ENCODE data around the gene LMNA.
"Not testable (repeated sequence)": the region's sequence is repeated elsewhere in the genome, so short reads cannot be mapped to it uniquely, and the experiment has no call there.

LMNA gene

GRCh38 chr1:156111355-156111962 lies 3.1 kb upstream of the LMNA start:
- Histone ChIP-seq H3K9ac (no peak overlapping the region), H3K36me3 (no peaks in the 10 kb centered on the region), H3K27ac (no peak overlapping the region), H3K9me3 (no peaks in the 10 kb centered on the region), H3K27me3 (peaks cover 50% of the 10 kb centered on the region), H3K4me1 (peaks cover 19% of the 10 kb centered on the region), H4K20me1 (peaks cover 42% of the 10 kb centered on the region), H3K4me3 (no peak overlapping the region), H3K4me2 (no peak overlapping the region)
- no peak for TF ChIP-seq Cebpa-rat (IDR thresholded peaks at IDR 0.05)

DNA sequence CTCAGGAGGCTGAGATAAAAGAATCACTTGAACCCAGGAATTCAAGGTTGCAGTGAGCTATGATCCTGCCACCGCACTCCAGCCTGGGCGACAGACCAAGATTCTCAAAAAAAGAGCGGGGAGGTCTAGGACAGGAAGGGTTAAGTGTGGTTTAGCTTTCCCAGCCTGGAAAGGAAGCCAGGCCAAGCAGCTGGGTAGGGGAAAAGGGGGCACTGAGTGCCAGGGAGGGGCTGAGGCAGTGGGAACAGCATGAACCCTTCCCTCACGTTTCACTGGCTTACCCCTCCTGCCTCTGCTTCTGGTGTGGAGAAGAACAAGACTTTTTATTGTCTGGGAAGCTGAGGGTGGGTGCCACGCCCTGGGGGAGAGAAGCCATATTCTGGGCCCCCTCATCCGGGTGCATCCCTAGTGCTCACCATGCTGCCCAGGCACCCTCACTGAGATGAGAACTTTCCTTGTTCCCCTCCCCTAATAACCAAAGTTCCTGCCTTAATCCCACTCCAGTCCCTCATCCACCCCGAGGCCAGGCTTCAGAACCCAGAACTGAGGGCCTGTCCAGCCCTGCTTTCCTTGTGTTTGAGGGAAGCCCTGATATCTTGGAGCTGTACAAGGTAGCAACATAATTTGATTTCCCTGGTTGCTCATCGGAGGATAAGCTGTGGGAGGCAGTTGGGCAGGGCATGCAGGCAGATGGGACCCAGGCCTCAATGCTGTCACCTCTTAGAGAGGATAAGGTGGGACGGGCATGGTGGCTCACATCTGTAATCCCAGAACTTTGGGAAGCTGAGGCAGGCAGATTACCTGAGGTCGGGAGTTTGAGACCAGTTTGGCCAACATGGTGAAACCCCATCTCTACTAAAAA lies 2.0 kb upstream of the LMNA start:
- peaks cover 13% of the 10 kb centered on the region for H3K4me1 ChIP-seq
- no peak for TF ChIP-seq Cebpa-rat (IDR thresholded peaks at IDR 0.05)
- no peaks in the 10 kb centered on the region for H3K36me3 ChIP-seq
- H3K27ac ChIP-seq: no peak overlapping the region
- H4K20me1 ChIP-seq: peaks cover 42% of the 10 kb centered on the region
- no peaks in the 10 kb centered on the region for H3K9me3 ChIP-seq
- no peak overlapping the region for H3K4me3 ChIP-seq
- H3K4me2 ChIP-seq: no peak overlapping the region
- peaks cover 60% of the 10 kb centered on the region for H3K27me3 ChIP-seq
- H3K9ac ChIP-seq: no peak overlapping the region

DNA sequence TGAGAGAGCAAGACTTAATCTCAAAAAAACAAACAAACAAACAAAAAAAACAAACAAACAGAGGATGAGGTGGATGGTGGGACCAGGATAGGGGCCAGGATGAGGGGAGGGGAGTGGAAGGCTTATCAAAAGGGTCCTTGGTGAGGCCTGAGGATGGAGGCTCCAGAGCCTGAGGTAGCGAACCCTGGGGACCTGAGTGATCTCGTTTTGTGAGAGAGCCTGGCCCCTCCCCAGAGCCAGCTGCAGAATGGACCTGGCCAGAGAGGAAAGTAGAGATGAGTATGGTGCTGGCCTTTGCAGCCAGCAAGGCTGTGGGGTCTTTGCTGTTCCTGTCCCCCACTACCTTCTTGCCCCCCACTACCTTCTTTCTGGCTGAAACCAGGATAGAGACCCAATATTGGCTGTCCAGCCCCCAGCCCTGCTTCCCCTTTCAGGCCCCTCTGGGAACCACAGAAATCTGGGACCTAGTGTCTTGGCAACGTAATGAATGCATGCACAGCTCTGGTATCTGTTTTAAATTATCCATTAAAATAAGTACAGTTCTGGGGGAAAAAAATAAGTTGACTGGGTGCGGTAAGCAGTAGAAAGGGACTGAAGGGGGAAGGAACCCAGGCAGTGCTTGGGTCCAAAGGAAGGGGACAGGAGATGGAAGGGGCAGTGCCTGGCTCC lies 1.1 kb upstream of the LMNA start:
- H3K4me2 ChIP-seq: no peak overlapping the region
- H3K4me3 ChIP-seq: no peak overlapping the region
- peaks cover 42% of the 10 kb centered on the region for H4K20me1 ChIP-seq
- peaks cover 13% of the 10 kb centered on the region for H3K4me1 ChIP-seq
- H3K27ac ChIP-seq: no peak overlapping the region
- TF ChIP-seq Cebpa-rat (IDR thresholded peaks at IDR 0.05): no peak
- H3K9me3 ChIP-seq: no peaks in the 10 kb centered on the region
- H3K36me3 ChIP-seq: no peaks in the 10 kb centered on the region
- peaks cover 60% of the 10 kb centered on the region for H3K27me3 ChIP-seq
- no peak overlapping the region for H3K9ac ChIP-seq

- Histone ChIP-seq H3K4me3 (no peak overlapping the region), H3K27ac (no peak overlapping the region), H3K9ac (no peak overlapping the region), H3K4me1 (peaks cover 18% of the 10 kb centered on the region), H3K36me3 (no peaks in the 10 kb centered on the region), H4K20me1 (peaks cover 38% of the 10 kb centered on the region), H3K9me3 (no peaks in the 10 kb centered on the region), H3K27me3 (peaks cover 60% of the 10 kb centered on the region), H3K4me2 (no peak overlapping the region; the same call in 1 of the 2 replicates)
- no peak for TF ChIP-seq Cebpa-rat (IDR thresholded peaks at IDR 0.05)
Observed at GRCh38 chr1:156114919-156115513, 505 bp downstream of the LMNA start.

- Histone ChIP-seq H3K36me3 (no peaks in the 10 kb centered on the region), H3K4me3 (no peak overlapping the region), H3K27me3 (peaks cover 60% of the 10 kb centered on the region), H3K27ac (no peak overlapping the region), H3K9me3 (no peaks in the 10 kb centered on the region), H3K4me1 (peaks cover 25% of the 10 kb centered on the region), H4K20me1 (peaks cover 38% of the 10 kb centered on the region), H3K9ac (no peak overlapping the region), H3K4me2 (0 out of 2 replicates have a peak overlapping the region, but pooled peaks have one; percentile 7)
- no peak for TF ChIP-seq Cebpa-rat (IDR thresholded peaks at IDR 0.05)
Observed at GRCh38 chr1:156115514-156116374, 1.2 kb downstream of the LMNA start.

- H3K9ac ChIP-seq, H3K4me2 ChIP-seq, H3K36me3 ChIP-seq, H3K9me3 ChIP-seq, H3K27ac ChIP-seq, H3K4me3 ChIP-seq: not testable (repeated sequence)
- H3K4me1 ChIP-seq: peaks cover 31% of the 10 kb centered on the region
- H3K27me3 ChIP-seq: peaks cover 58% of the 10 kb centered on the region
- H4K20me1 ChIP-seq: peaks cover 38% of the 10 kb centered on the region
Observed at GRCh38 chr1:156116731-156117130, 2.2 kb downstream of the LMNA start.

DNA sequence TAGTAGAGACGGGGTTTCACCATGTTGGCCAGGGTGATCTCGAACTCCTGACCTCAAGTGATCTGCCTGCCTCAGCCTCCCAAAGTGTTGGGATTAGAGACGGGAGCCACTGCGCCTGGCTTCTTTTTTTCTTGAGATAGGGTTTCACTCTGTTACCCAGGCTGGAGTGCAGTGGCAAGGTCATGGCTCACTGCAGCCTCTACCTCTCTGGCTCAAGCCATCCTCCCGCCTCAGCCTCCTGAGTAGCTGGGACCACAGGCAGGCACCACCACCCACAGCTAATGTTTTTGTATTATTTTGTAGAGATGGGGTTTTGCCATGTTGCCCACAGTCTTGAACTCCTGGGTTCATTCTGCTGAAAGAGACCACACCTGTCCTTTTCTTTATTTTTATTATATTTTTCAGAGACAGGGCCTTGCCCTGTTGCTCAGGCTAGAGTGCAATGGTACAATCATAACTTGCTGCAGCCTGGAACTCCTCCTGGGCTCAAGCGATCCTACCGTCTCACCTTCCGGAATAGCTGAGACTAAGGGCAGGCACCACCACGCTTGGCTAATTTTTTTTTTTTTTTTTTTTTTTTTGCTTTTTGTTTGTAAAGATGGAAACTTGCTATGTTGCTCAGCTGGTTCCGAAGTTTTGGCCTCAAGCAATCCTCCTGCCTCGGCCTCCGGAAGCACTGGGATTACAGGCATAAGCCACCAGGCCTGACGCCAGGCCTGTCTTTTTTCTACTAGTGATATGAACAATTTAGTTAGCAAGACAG lies 3.1 kb downstream of the LMNA start:
- H3K4me2 ChIP-seq: no peak overlapping the region
- no peaks in the 10 kb centered on the region for H3K9me3 ChIP-seq
- no peak overlapping the region for H3K27ac ChIP-seq
- H3K27me3 ChIP-seq: peaks cover 49% of the 10 kb centered on the region
- TF ChIP-seq Cebpa-rat (IDR thresholded peaks at IDR 0.05): no peak
- H3K4me3 ChIP-seq: no peak overlapping the region
- H3K36me3 ChIP-seq: no peaks in the 10 kb centered on the region
- H3K9ac ChIP-seq: no peak overlapping the region
- peaks cover 34% of the 10 kb centered on the region for H3K4me1 ChIP-seq
- peaks cover 34% of the 10 kb centered on the region for H4K20me1 ChIP-seq

GRCh38 chr1:156118177-156118868 lies 3.8 kb downstream of the LMNA start:
- no peak for TF ChIP-seq Cebpa-rat (IDR thresholded peaks at IDR 0.05)
- H3K4me2 ChIP-seq: no peak overlapping the region
- H3K9ac ChIP-seq: no peak overlapping the region
- no peaks in the 10 kb centered on the region for H3K9me3 ChIP-seq
- H3K27ac ChIP-seq: no peak overlapping the region
- H3K4me1 ChIP-seq: peaks cover 41% of the 10 kb centered on the region
- H3K4me3 ChIP-seq: no peak overlapping the region
- peaks cover 27% of the 10 kb centered on the region for H4K20me1 ChIP-seq
- H3K27me3 ChIP-seq: peaks cover 42% of the 10 kb centered on the region
- H3K36me3 ChIP-seq: no peaks in the 10 kb centered on the region

All from BLaER1 (cell line).